Measurements from ENCODE around the gene PDE6B. TPM values are rescaled to one million over a fixed set of nuclear protein-coding genes. Genes with fewer than 3 reads are reported as not detected.

PDE6B gene
- total and polyA plus RNA-seq, 2 of the 13 experiments (the other 11 are each of a cell fraction or from before 2014, with no cell fraction given): 0.38 to 0.40 TPM

GRCh38 chr4:673349-674091 is 48.1 kb downstream of the PDE6B start (continued):
- TF ChIP-seq ARID4A (CRISPR knock-in tag; IDR thresholded peaks at IDR 0.05; ENCODE audit: borderline replicate concordance): peak; percentile 8; the same call in 1 of the 2 replicates
- 0 out of 2 replicates have a peak, but pooled peaks have one; percentile 33 for TF ChIP-seq SALL1 (CRISPR knock-in tag; IDR thresholded peaks at IDR 0.05)
- peak; percentile 29; the same call in 1 of the 2 replicates for TF ChIP-seq HDAC1 (CRISPR knock-in tag; IDR thresholded peaks at IDR 0.05)
- TF ChIP-seq ZNF883 (CRISPR knock-in tag; IDR thresholded peaks at IDR 0.05; ENCODE audit: not compliant biosample characterization): peak; percentile 44
- peak; percentile 39; the same call in 1 of the 2 replicates for TF ChIP-seq TBX2 (CRISPR knock-in tag; IDR thresholded peaks at IDR 0.05; ENCODE audit: borderline replicate concordance)
- no peak for TF ChIP-seq ZNF264 (CRISPR knock-in tag; IDR thresholded peaks at IDR 0.05)
- TF ChIP-seq JUN (CRISPR knock-in tag; IDR thresholded peaks at IDR 0.05): peak; percentile 58; the same call in 1 of the 2 replicates
- TF ChIP-seq HNF1A (IDR thresholded peaks at IDR 0.05; ENCODE audit: low read depth): no peak
- TF ChIP-seq HNF1A (CRISPR knock-in tag; IDR thresholded peaks at IDR 0.05; ENCODE audit: borderline replicate concordance): peak; percentile 17; the same call in 1 of the 2 replicates
- TF ChIP-seq TFDP1 (CRISPR knock-in tag; IDR thresholded peaks at IDR 0.05; ENCODE audit: borderline replicate concordance): peak; percentile 88; the same call in 1 of the 2 replicates
- peak; percentile 53; the same call in 1 of the 2 replicates for TF ChIP-seq ZNF501 (CRISPR knock-in tag; IDR thresholded peaks at IDR 0.05)
- TF ChIP-seq BORCS8-MEF2B (CRISPR knock-in tag; IDR thresholded peaks at IDR 0.05): peak; percentile 53; the same call in 1 of the 2 replicates
- TF ChIP-seq ZNF879 (CRISPR knock-in tag; IDR thresholded peaks at IDR 0.05): 0 out of 2 replicates have a peak, but pooled peaks have one; percentile 3
- TF ChIP-seq RARA (CRISPR knock-in tag; IDR thresholded peaks at IDR 0.05): peak; percentile 66
- TF ChIP-seq ZNF136 (CRISPR knock-in tag; IDR thresholded peaks at IDR 0.05; ENCODE audit: low read depth): 0 out of 2 replicates have a peak, but pooled peaks have one; percentile 11
- TF ChIP-seq, protein P1, sequence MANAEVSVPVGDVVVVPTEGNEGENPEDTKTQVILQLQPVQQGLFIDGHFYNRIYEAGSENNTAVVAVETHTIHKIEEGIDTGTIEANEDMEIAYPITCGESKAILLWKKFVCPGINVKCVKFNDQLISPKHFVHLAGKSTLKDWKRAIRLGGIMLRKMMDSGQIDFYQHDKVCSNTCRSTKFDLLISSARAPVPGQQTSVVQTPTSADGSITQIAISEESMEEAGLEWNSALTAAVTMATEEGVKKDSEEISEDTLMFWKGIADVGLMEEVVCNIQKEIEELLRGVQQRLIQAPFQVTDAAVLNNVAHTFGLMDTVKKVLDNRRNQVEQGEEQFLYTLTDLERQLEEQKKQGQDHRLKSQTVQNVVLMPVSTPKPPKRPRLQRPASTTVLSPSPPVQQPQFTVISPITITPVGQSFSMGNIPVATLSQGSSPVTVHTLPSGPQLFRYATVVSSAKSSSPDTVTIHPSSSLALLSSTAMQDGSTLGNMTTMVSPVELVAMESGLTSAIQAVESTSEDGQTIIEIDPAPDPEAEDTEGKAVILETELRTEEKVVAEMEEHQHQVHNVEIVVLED (CRISPR knock-in tag; IDR thresholded peaks at IDR 0.05; ENCODE audit: borderline replicate concordance): peak; percentile 32; the same call in 1 of the 2 replicates
- TF ChIP-seq PAX8 (CRISPR knock-in tag; IDR thresholded peaks at IDR 0.05; ENCODE audit: borderline replicate concordance): 0 out of 2 replicates have a peak, but pooled peaks have one; percentile 5
